Caco-2 (cell line): Measurements from ENCODE around the gene DAD1. TPM values are rescaled to one million over a fixed set of nuclear protein-coding genes. Genes with fewer than 3 reads are reported as not detected.

Experiments used
- BruUV-seq: library from RNA; stranded (reverse); fragments of 400-500 nt; replicated peaks from 2 replicates; lab custom pipeline; 2021; lab: Mats Ljungman, UMichigan
- CTCF ChIA-PET: fragments of 300-600 bp; sonication (Branson Sonifier 250); formaldehyde crosslinking; loops from one replicate; lab custom pipeline; 2022; ENCODE audit warnings: antibody characterized with exemption; lab: Charles Lee
- POLR2A ChIA-PET: fragments of 300-600 bp; sonication (Branson Sonifier 250); formaldehyde crosslinking; loops from one replicate; lab custom pipeline; 2022; ENCODE audit warnings: antibody characterized with exemption; lab: Charles Lee
- DNase-seq, 2 experiments: peaks; one replicate each; pipeline versions ENCODE4 v3.0.0 to v3.0.0-alpha.2; 2020 to 2022
- H3K27me3 ChIP-seq: replicated peaks from 2 replicates; pipeline ENCODE4 v1.6.0; 2011; ENCODE audit warnings: low read length; ENCODE audit not compliant: control insufficient read depth, insufficient read depth
- H3K36me3 ChIP-seq: 2 replicates; pipeline ENCODE4 v1.5.1; 2011; ENCODE audit warnings: low read length; ENCODE audit not compliant: control insufficient read depth, insufficient read depth
- H3K4me1 ChIP-seq: fragments of 250-450 bp; sonication (Bioruptor Pico); 2 replicates; pipeline ENCODE4 v1.5.1; 2020; ENCODE audit warnings: mild to moderate bottlenecking
- H3K4me3 ChIP-seq: 2 replicates; pipeline ENCODE4 v1.5.1; 2011; ENCODE audit warnings: low read depth, mild to moderate bottlenecking, control low read depth, low read length
- H3K9me3 ChIP-seq: fragments of 250-450 bp; sonication (Bioruptor Pico); 2 replicates; pipeline ENCODE4 v1.5.1; 2020; ENCODE audit warnings: mild to moderate bottlenecking, moderate library complexity
- H3K27ac Mint-ChIP-seq: one replicate; pipeline ENCODE4 v1.8.0; 2022; ENCODE audit warnings: mixed read lengths; ENCODE audit not compliant: unreplicated experiment
- H3K27me3 Mint-ChIP-seq: one replicate; pipeline ENCODE4 v1.8.0; 2022; ENCODE audit warnings: mixed read lengths; ENCODE audit not compliant: insufficient read depth, unreplicated experiment
- H3K36me3 Mint-ChIP-seq: one replicate; pipeline ENCODE4 v1.8.0; 2022; ENCODE audit warnings: mild to moderate bottlenecking, mixed read lengths; ENCODE audit not compliant: insufficient read depth, unreplicated experiment
- H3K4me1 Mint-ChIP-seq: one replicate; pipeline ENCODE4 v1.8.0; 2022; ENCODE audit warnings: low read depth, mixed read lengths; ENCODE audit not compliant: unreplicated experiment
- H3K4me3 Mint-ChIP-seq: one replicate; pipeline ENCODE4 v1.8.0; 2022; ENCODE audit warnings: mild to moderate bottlenecking, moderate library complexity, mixed read lengths; ENCODE audit not compliant: unreplicated experiment
- H3K9me3 Mint-ChIP-seq: one replicate; pipeline ENCODE4 v1.8.0; 2022; ENCODE audit warnings: mixed read lengths; ENCODE audit not compliant: unreplicated experiment
- CTCF ChIP-seq, 2 experiments: fragments of 200-600 bp in 1 of 2; IDR thresholded peaks; 1 replicate in 1 of 2; 2 replicates in 1 of 2; pipeline versions ENCODE4 v1.5.1 to v1.8.0; 2011 to 2022; ENCODE audit warnings: antibody characterized with exemption in 1 of 2, control low read depth in 1 of 2, inconsistent platforms in 1 of 2, low read depth in 1 of 2, low read length in 1 of 2, mild to moderate bottlenecking in 1 of 2, moderate library complexity in 1 of 2; ENCODE audit not compliant: insufficient read depth in 1 of 2, severe bottlenecking in 1 of 2, unreplicated experiment in 1 of 2
- intact Hi-C: fragments of 100-400 bp; cut with micrococcal nuclease; formaldehyde crosslinking; loops from one replicate; pipeline ENCODE4 v1.10.0; 2022; ENCODE audit not compliant: unreplicated experiment
- total RNA-seq: library from RNA; stranded (reverse); gene quantifications from 2 replicates; pipeline ENCODE4 v1.2.3, GENCODE V29; 2022

Gene DAD1
- total RNA-seq, 1 experiment from 2014 or later, result 160 TPM

GRCh38 chr14:22594156-22594716, 5.2 kb upstream of the DAD1 start:
- H3K27ac Mint-ChIP-seq, result no peak overlapping the region
- H3K27me3 ChIP-seq, result no peaks in the 10 kb centered on the region
- H3K36me3 ChIP-seq, result no peaks in the 10 kb centered on the region
- H3K4me1 Mint-ChIP-seq, result no peaks in the 10 kb centered on the region
- intact Hi-C loops, result no loop called here
- no peaks in the 10 kb centered on the region for H3K27me3 Mint-ChIP-seq
- H3K9me3 ChIP-seq, result no peaks in the 10 kb centered on the region
- H3K4me1 ChIP-seq, result peaks cover 20% of the 10 kb centered on the region
- no peaks in the 10 kb centered on the region for H3K9me3 Mint-ChIP-seq
- CTCF ChIA-PET, result no interaction called here
- no peak overlapping the region for H3K4me3 Mint-ChIP-seq
- DNase-seq, result no peak
- POLR2A ChIA-PET, result no interaction called here
- BruUV-seq, result no TSS peak
- TF ChIP-seq CTCF (IDR thresholded peaks at IDR 0.05; ENCODE audit: insufficient read depth in 1 of 2, low read depth in 1 of 2, low read length in 1 of 2, severe bottlenecking in 1 of 2, unreplicated experiment in 1 of 2), result no peak
- H3K36me3 Mint-ChIP-seq, result peaks cover 4% of the 10 kb centered on the region
- no peak overlapping the region for H3K4me3 ChIP-seq

GRCh38 chr14:22593601-22594000, 4.6 kb upstream of the DAD1 start:
- Mint-ChIP-seq H3K9me3 (no peaks in the 10 kb centered on the region), H3K36me3 (peaks cover 10% of the 10 kb centered on the region), H3K27me3 (no peaks in the 10 kb centered on the region), H3K4me3 (no peak overlapping the region), H3K4me1 (no peaks in the 10 kb centered on the region), H3K27ac (no peak overlapping the region)
- BruUV-seq, result no TSS peak
- Histone ChIP-seq H3K9me3 (no peaks in the 10 kb centered on the region), H3K36me3 (no peaks in the 10 kb centered on the region), H3K4me3 (no peak overlapping the region), H3K4me1 (peaks cover 17% of the 10 kb centered on the region), H3K27me3 (no peaks in the 10 kb centered on the region)
- intact Hi-C loops, result no loop called here
- POLR2A ChIA-PET, result no interaction called here
- DNase-seq, result no peak
- CTCF ChIA-PET, result no interaction called here
- TF ChIP-seq CTCF (IDR thresholded peaks at IDR 0.05; ENCODE audit: insufficient read depth in 1 of 2, low read depth in 1 of 2, low read length in 1 of 2, severe bottlenecking in 1 of 2, unreplicated experiment in 1 of 2), result no peak

GRCh38 chr14:22593189-22593588, 4.2 kb upstream of the DAD1 start:
- BruUV-seq, result no TSS peak
- Histone ChIP-seq H3K27me3 (no peaks in the 10 kb centered on the region), H3K36me3 (no peaks in the 10 kb centered on the region), H3K4me3 (no peak overlapping the region), H3K9me3 (no peaks in the 10 kb centered on the region), H3K4me1 (peaks cover 18% of the 10 kb centered on the region)
- Mint-ChIP-seq H3K27me3 (no peaks in the 10 kb centered on the region), H3K9me3 (no peaks in the 10 kb centered on the region), H3K27ac (no peak overlapping the region), H3K4me1 (no peaks in the 10 kb centered on the region), H3K36me3 (peaks cover 11% of the 10 kb centered on the region), H3K4me3 (no peak overlapping the region)
- CTCF ChIA-PET, result no interaction called here
- DNase-seq, result no peak
- intact Hi-C loops, result no loop called here
- POLR2A ChIA-PET, result no interaction called here
- no peak for TF ChIP-seq CTCF (IDR thresholded peaks at IDR 0.05; ENCODE audit: insufficient read depth in 1 of 2, low read depth in 1 of 2, low read length in 1 of 2, severe bottlenecking in 1 of 2, unreplicated experiment in 1 of 2)
